K562 (cell line): ENCODE data around the gene VWA5B1. TPM values are rescaled to one million over a fixed set of nuclear protein-coding genes. Genes with fewer than 3 reads are reported as not detected.

Experiments
- AFF4 ChIP-seq: sonication (generic); formaldehyde crosslinking; IDR thresholded peaks from 2 replicates; pipeline ENCODE4 v1.8.0; 2023; ENCODE audit warnings: mild to moderate bottlenecking, missing genetic modification reagents
- ARNT ChIP-seq, 2 experiments: fragments of 450-650 bp; IDR thresholded peaks; 2 replicates each; pipeline ENCODE4 v1.6.1; 2016; ENCODE audit warnings: mild to moderate bottlenecking in 1 of 2
- ETV6 ChIP-seq, 3 experiments: fragments of 150-350 bp in 1 of 3; sonication (generic) in 1 of 3; formaldehyde crosslinking in 1 of 3; IDR thresholded peaks; 2 replicates each; pipeline versions ENCODE4 v1.6.1 to v1.8.0; 2014 to 2022; ENCODE audit warnings: borderline replicate concordance in 2 of 3, low read depth in 2 of 3, antibody characterized with exemption in 1 of 3, low read length in 1 of 3, mild to moderate bottlenecking in 1 of 3, missing genetic modification reagents in 1 of 3
- NCOA1 ChIP-seq: fragments of 450-650 bp; IDR thresholded peaks from 2 replicates; pipeline ENCODE4 v1.6.1; 2016; ENCODE audit warnings: low read depth
- NFE2 ChIP-seq: IDR thresholded peaks from 2 replicates; pipeline ENCODE4 v1.6.1; 2014; ENCODE audit warnings: antibody characterized with exemption, low read depth
- SETDB1 ChIP-seq: IDR thresholded peaks from one replicate; pipeline ENCODE4 v1.6.1; 2012; ENCODE audit warnings: low read length, control low read depth, inconsistent platforms
- SP2 ChIP-seq: IDR thresholded peaks from 2 replicates; pipeline ENCODE4 v1.6.1; 2011; ENCODE audit warnings: mild to moderate bottlenecking, low read depth, low read length, moderate library complexity; ENCODE audit not compliant: poor library complexity, severe bottlenecking; ENCODE audit errors: extremely low read depth
- THRA ChIP-seq: fragments of 450-650 bp; IDR thresholded peaks from 2 replicates; pipeline ENCODE4 v1.6.1; 2017; ENCODE audit warnings: mild to moderate bottlenecking, moderate library complexity
- ZNF431 ChIP-seq: sonication (generic); formaldehyde crosslinking; IDR thresholded peaks from 2 replicates; pipeline ENCODE4 v1.8.0; 2022; ENCODE audit warnings: mild to moderate bottlenecking, missing genetic modification reagents
- polyA plus RNA-seq, 8 experiments: library from polyadenylated mRNA; depleted of rRNA in 4 of 8; stranded (reverse) in 5 of 8; unstranded in 3 of 8; fragments of >200 nt; fragmentation: Nextera tagmentation in 2 of 8; fragmentation: Illumina TruSeq in 1 of 8; extraction: Ambion mirVana in 2 of 8; extraction: Trizol in 1 of 8; gene quantifications; 2 replicates each; pipeline versions ENCODE4 v1.2.1 to v1.2.3, GENCODE V29; 2011 to 2014; ENCODE audit warnings: inconsistent platforms in 1 of 8, missing spikeins in 1 of 8
- total RNA-seq, 7 experiments: library from RNA; depleted of rRNA in 6 of 7; stranded (reverse); fragments of >200 nt in 6 of 7; fragmentation: Illumina TruSeq in 2 of 7; extraction: Trizol in 2 of 7; gene quantifications; 2 replicates each; pipeline versions ENCODE4 v1.2.1 to v1.2.3, GENCODE V29; 2011 to 2021; ENCODE audit warnings: low replicate concordance in 1 of 7
- TF ChIP-seq, protein P1 (sequence below): sonication (generic); formaldehyde crosslinking; IDR thresholded peaks from 2 replicates; pipeline ENCODE4 v1.8.0; 2022; ENCODE audit warnings: missing genetic modification reagents, mild to moderate bottlenecking, moderate library complexity, borderline replicate concordance

Gene VWA5B1
- total and polyA plus RNA-seq, 9 of the 15 experiments (the other 6 are each of a cell fraction or from before 2014, with no cell fraction given): not detected

GRCh38 chr1:20349971-20350370 is 59.3 kb downstream of the VWA5B1 start (continued):
- TF ChIP-seq AFF4 (CRISPR knock-in tag): no peak
- TF ChIP-seq THRA: no peak
- TF ChIP-seq, protein P1, sequence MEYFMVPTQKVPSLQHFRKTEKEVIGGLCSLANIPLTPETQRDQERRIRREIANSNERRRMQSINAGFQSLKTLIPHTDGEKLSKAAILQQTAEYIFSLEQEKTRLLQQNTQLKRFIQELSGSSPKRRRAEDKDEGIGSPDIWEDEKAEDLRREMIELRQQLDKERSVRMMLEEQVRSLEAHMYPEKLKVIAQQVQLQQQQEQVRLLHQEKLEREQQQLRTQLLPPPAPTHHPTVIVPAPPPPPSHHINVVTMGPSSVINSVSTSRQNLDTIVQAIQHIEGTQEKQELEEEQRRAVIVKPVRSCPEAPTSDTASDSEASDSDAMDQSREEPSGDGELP (CRISPR knock-in tag): no peak
- TF ChIP-seq ETV6 (IDR thresholded peaks at IDR 0.05; ENCODE audit: borderline replicate concordance in 1 of 2, low read depth in 2 of 2, low read length in 1 of 2): no peak
- no peak for TF ChIP-seq ETV6 (CRISPR knock-in tag; IDR thresholded peaks at IDR 0.05; ENCODE audit: borderline replicate concordance)
- TF ChIP-seq ZNF431 (CRISPR knock-in tag): no peak
- TF ChIP-seq NFE2: no peak
- TF ChIP-seq SETDB1: no peak
- no peak for TF ChIP-seq ARNT (IDR thresholded peaks at IDR 0.05)
- no peak for TF ChIP-seq NCOA1
- TF ChIP-seq SP2: no peak
